Muscle of arm (tissue), 12 donors: ENCODE data around the gene LIMK2. TPM values are rescaled to one million over a fixed set of nuclear protein-coding genes. Genes with fewer than 3 reads are reported as not detected.

Source experiments
- DNase-seq: peaks from one replicate; pipeline ENCODE4 v3.0.0-alpha.2; 2013
- polyA plus RNA-seq, 12 donors: library from polyadenylated mRNA; unstranded; fragments of 120-200 nt; gene quantifications; one replicate each; pipeline ENCODE4 v1.2.1, GENCODE V29; 2013; ENCODE audit not compliant: insufficient read length in 12 of 12

The LIMK2 gene
- polyA plus RNA-seq, 12 donors, result 17.9 to 34.8 (median 22.7) TPM; not detected in 1

- DNase-seq, result peak; percentile 59
Observed at GRCh38 chr22:31272522-31273446, 60.7 kb downstream of the LIMK2 start.

- DNase-seq, result no peak
Observed at GRCh38 chr22:31274017-31274416, 61.9 kb downstream of the LIMK2 start.

- DNase-seq, result no peak
Observed at GRCh38 chr22:31275018-31275417, 62.9 kb downstream of the LIMK2 start.

- no peak for DNase-seq
Observed at GRCh38 chr22:31275576-31275975, 63.5 kb downstream of the LIMK2 start.

GRCh38 chr22:31276426-31277167 is 64.5 kb downstream of the LIMK2 start:
- DNase-seq, result no peak

GRCh38 chr22:31277741-31278140 is 65.6 kb downstream of the LIMK2 start:
- DNase-seq, result no peak

GRCh38 chr22:31278151-31278621 is 66.1 kb downstream of the LIMK2 start:
- no peak for DNase-seq

- DNase-seq, result no peak
Observed at GRCh38 chr22:31278626-31279326, 66.7 kb downstream of the LIMK2 start.

- DNase-seq, result no peak
Observed at GRCh38 chr22:31279327-31279669, 67.2 kb downstream of the LIMK2 start.

GRCh38 chr22:31279821-31280505 is 67.9 kb downstream of the LIMK2 start:
- DNase-seq, result no peak

- DNase-seq, result no peak
Observed at GRCh38 chr22:31281733-31282132, 69.6 kb downstream of the LIMK2 start.

- DNase-seq, result no peak
Observed at GRCh38 chr22:31282748-31283468, 70.8 kb downstream of the LIMK2 start.

- DNase-seq, result no peak
Observed at GRCh38 chr22:31284281-31285155, 72.4 kb downstream of the LIMK2 start.

GRCh38 chr22:31286360-31287255 is 74.5 kb downstream of the LIMK2 start:
- no peak for DNase-seq

GRCh38 chr22:31287818-31288495 is 75.9 kb downstream of the LIMK2 start:
- no peak for DNase-seq

GRCh38 chr22:31288496-31289240 is 76.6 kb downstream of the LIMK2 start:
- no peak for DNase-seq

GRCh38 chr22:31289344-31289743 is 77.2 kb downstream of the LIMK2 start:
- no peak for DNase-seq
